ENCODE results near the gene CAPN14.

CAPN14 gene

GRCh38 chr2:31226266-31226665 is 9.0 kb upstream of the CAPN14 start:
- DNase-seq (ENCODE audit: low read depth) = no peak

- no peak for DNase-seq (ENCODE audit: low read depth)
Observed at GRCh38 chr2:31223749-31224148, 6.4 kb upstream of the CAPN14 start.

GRCh38 chr2:31223026-31223425 is 5.7 kb upstream of the CAPN14 start:
- no peak for DNase-seq (ENCODE audit: low read depth)

- DNase-seq (ENCODE audit: low read depth) = no peak
Observed at GRCh38 chr2:31222071-31222470, 4.8 kb upstream of the CAPN14 start.

GRCh38 chr2:31221544-31221943 is 4.2 kb upstream of the CAPN14 start:
- DNase-seq (ENCODE audit: low read depth) = no peak

GRCh38 chr2:31219131-31219969 is 2.0 kb upstream of the CAPN14 start:
- DNase-seq (ENCODE audit: low read depth) = no peak

GRCh38 chr2:31216734-31217133 is 581 bp downstream of the CAPN14 start:
- DNase-seq (ENCODE audit: low read depth) = no peak

- DNase-seq (ENCODE audit: low read depth) = no peak
Observed at GRCh38 chr2:31214444-31214915, 2.8 kb downstream of the CAPN14 start.

- no peak for DNase-seq (ENCODE audit: low read depth)
Observed at GRCh38 chr2:31213601-31214443, 3.5 kb downstream of the CAPN14 start.

GRCh38 chr2:31212659-31213600 is 4.4 kb downstream of the CAPN14 start:
- DNase-seq (ENCODE audit: low read depth) = no peak

GRCh38 chr2:31208240-31208639 is 9.1 kb downstream of the CAPN14 start:
- no peak for DNase-seq (ENCODE audit: low read depth)

- DNase-seq (ENCODE audit: low read depth) = no peak
Observed at GRCh38 chr2:31207790-31208189, 9.5 kb downstream of the CAPN14 start.

- DNase-seq (ENCODE audit: low read depth) = no peak
Observed at GRCh38 chr2:31205613-31206012, 11.7 kb downstream of the CAPN14 start.

GRCh38 chr2:31205186-31205585 is 12.1 kb downstream of the CAPN14 start:
- no peak for DNase-seq (ENCODE audit: low read depth)

GRCh38 chr2:31204783-31205182 is 12.5 kb downstream of the CAPN14 start:
- DNase-seq (ENCODE audit: low read depth) = no peak

- DNase-seq (ENCODE audit: low read depth) = no peak
Observed at GRCh38 chr2:31203916-31204315, 13.4 kb downstream of the CAPN14 start.

GRCh38 chr2:31202833-31203232 is 14.5 kb downstream of the CAPN14 start:
- DNase-seq (ENCODE audit: low read depth) = no peak

GRCh38 chr2:31202041-31202440 is 15.3 kb downstream of the CAPN14 start:
- DNase-seq (ENCODE audit: low read depth) = no peak

GRCh38 chr2:31200972-31201371 is 16.3 kb downstream of the CAPN14 start:
- DNase-seq (ENCODE audit: low read depth) = no peak

- no peak for DNase-seq (ENCODE audit: low read depth)
Observed at GRCh38 chr2:31199206-31199605, 18.1 kb downstream of the CAPN14 start.

- DNase-seq (ENCODE audit: low read depth) = no peak
Observed at GRCh38 chr2:31197669-31198068, 19.6 kb downstream of the CAPN14 start.

- no peak for DNase-seq (ENCODE audit: low read depth)
Observed at GRCh38 chr2:31197166-31197565, 20.1 kb downstream of the CAPN14 start.
